GM18909 (cell line): ENCODE results near the gene GARIN5B.
"Not testable (repeated sequence)": the region's sequence is repeated elsewhere in the genome, so short reads cannot be mapped to it uniquely, and the experiment has no call there.

Experiments used
- ATAC-seq: cut with Tn5 transposase; IDR thresholded peaks from one replicate; pipeline ENCODE4 v1.9.1; 2021; ENCODE audit warnings: mild to moderate bottlenecking; ENCODE audit not compliant: unreplicated experiment, poor library complexity

GARIN5B gene

GRCh38 chr19:55329791-55330190 is 33.3 kb downstream of the GARIN5B start:
- not testable (repeated sequence) for ATAC-seq

GRCh38 chr19:55328774-55329318 is 34.2 kb downstream of the GARIN5B start:
- ATAC-seq, result not testable (repeated sequence)

GRCh38 chr19:55325172-55325571 is 37.9 kb downstream of the GARIN5B start, which contains the start of gene TMEM150B:
Gene TMEM150B (minus strand): TSS chr19:55325341. CDS start chr19:55321036, 4,305 bp downstream.
- ATAC-seq, result no peak

- no peak for ATAC-seq
Observed at GRCh38 chr19:55324662-55325061, 38.4 kb downstream of the GARIN5B start.

- ATAC-seq, result no peak
Observed at GRCh38 chr19:55322204-55322885, 40.7 kb downstream of the GARIN5B start.

GRCh38 chr19:55321466-55322137 is 41.5 kb downstream of the GARIN5B start:
- no peak for ATAC-seq

- no peak for ATAC-seq
Observed at GRCh38 chr19:55320844-55321419, 42.1 kb downstream of the GARIN5B start.

- ATAC-seq, result no peak
Observed at GRCh38 chr19:55319785-55320184, 43.3 kb downstream of the GARIN5B start.

- no peak for ATAC-seq
Observed at GRCh38 chr19:55316646-55317045, 46.4 kb downstream of the GARIN5B start.

GRCh38 chr19:55315956-55316525 is 47.0 kb downstream of the GARIN5B start:
- ATAC-seq, result no peak

- no peak for ATAC-seq
Observed at GRCh38 chr19:55314396-55314795, 48.7 kb downstream of the GARIN5B start.

- ATAC-seq, result no peak
Observed at GRCh38 chr19:55312621-55313512, 50.2 kb downstream of the GARIN5B start.

- ATAC-seq, result no peak
Observed at GRCh38 chr19:55311797-55312196, 51.3 kb downstream of the GARIN5B start.

GRCh38 chr19:55311397-55311796 is 51.7 kb downstream of the GARIN5B start:
- no peak for ATAC-seq

- no peak for ATAC-seq
Observed at GRCh38 chr19:55310498-55310897, 52.6 kb downstream of the GARIN5B start.

- ATAC-seq, result no peak
Observed at GRCh38 chr19:55309448-55309847, 53.6 kb downstream of the GARIN5B start.

- ATAC-seq, result no peak
Observed at GRCh38 chr19:55308281-55308680, 54.8 kb downstream of the GARIN5B start.

GRCh38 chr19:55306712-55307111 is 56.3 kb downstream of the GARIN5B start:
- ATAC-seq, result no peak

GRCh38 chr19:55305983-55306562 is 57.0 kb downstream of the GARIN5B start:
- ATAC-seq, result no peak

- ATAC-seq, result no peak
Observed at GRCh38 chr19:55305491-55305890, 57.6 kb downstream of the GARIN5B start.
